Kidney (tissue), 14 donors: ENCODE data around the gene TMEM114. TPM values are rescaled to one million over a fixed set of nuclear protein-coding genes. Genes with fewer than 3 reads are reported as not detected.

Experiments
- DNase-seq, 5 donors: peaks; one replicate each; pipeline ENCODE4 v3.0.0-alpha.2; 2013 to 2020
- FAIRE-seq: peaks from 2 replicates; lab custom pipeline; 2012; peaks lifted over from hg19 to GRCh38; lab: Jason Lieb, UNC
- H3K27ac ChIP-seq, 2 donors: one replicate each; pipeline ENCODE4 v1.7.0; 2013; ENCODE audit warnings: low read depth in 2 of 2, low read length in 2 of 2, inconsistent platforms in 1 of 2
- H3K27me3 ChIP-seq: one replicate; pipeline ENCODE4 v1.7.1; 2013; ENCODE audit warnings: low read length, inconsistent platforms; ENCODE audit not compliant: control insufficient read depth, insufficient read depth
- H3K36me3 ChIP-seq, 3 donors: one replicate each; pipeline versions ENCODE4 v1.7.0 to v1.7.1; 2013; ENCODE audit warnings: low read length in 3 of 3, control low read depth in 1 of 3, inconsistent platforms in 1 of 3; ENCODE audit not compliant: insufficient read depth in 3 of 3, control insufficient read depth in 2 of 3
- H3K4me1 ChIP-seq, 3 donors: one replicate each; pipeline versions ENCODE4 v1.7.0 to v1.7.1; 2013; ENCODE audit warnings: low read length in 3 of 3, inconsistent platforms in 1 of 3, low read depth in 1 of 3; ENCODE audit not compliant: control insufficient read depth in 2 of 3, insufficient read depth in 2 of 3
- H3K4me3 ChIP-seq, 3 donors: one replicate each; pipeline versions ENCODE4 v1.7.0 to v1.8.1; 2013; ENCODE audit warnings: low read length in 3 of 3, control low read depth in 1 of 3, inconsistent platforms in 1 of 3
- H3K9ac ChIP-seq, 3 donors: one replicate each; pipeline versions ENCODE4 v1.7.0 to v1.7.1; 2013; ENCODE audit warnings: low read length in 3 of 3, control low read depth in 1 of 3, inconsistent platforms in 1 of 3
- H3K9me3 ChIP-seq, 3 donors: one replicate each; pipeline versions ENCODE4 v1.7.0 to v1.7.1; 2013; ENCODE audit warnings: low read length in 3 of 3, control low read depth in 1 of 3, inconsistent platforms in 1 of 3; ENCODE audit not compliant: control insufficient read depth in 2 of 3, insufficient read depth in 1 of 3
- CTCF ChIP-seq: IDR thresholded peaks from 3 replicates; pipeline ENCODE4 v1.5.1; 2012; ENCODE audit warnings: mild to moderate bottlenecking, moderate library complexity, borderline replicate concordance; ENCODE audit not compliant: insufficient read depth; ENCODE audit errors: extremely low read depth
- intact Hi-C: fragments of 100-400 bp; cut with DNase I; formaldehyde crosslinking; loops from one replicate; pipeline ENCODE4 v1.11.1; 2022
- polyA plus RNA-seq: library from polyadenylated mRNA; stranded (reverse); fragments of 350-450 nt; fragmentation: Illumina TruSeq; extraction: RNeasy Lipid Tissue Mini Kit (QIAGEN cat#74804); gene quantifications from one replicate; pipeline ENCODE4 v1.2.3, GENCODE V29; 2014; ENCODE audit warnings: low read depth, low replicate concordance; ENCODE audit not compliant: insufficient read depth
- total RNA-seq: library from RNA; stranded (reverse); fragmentation: NEBNext Ultra II Directional; extraction: Animal tissue kit (Norgen Biotek cat#: 25700); gene quantifications from one replicate; pipeline ENCODE4 v1.2.1, GENCODE V29; 2021
- donor health status: control.
- donor health status: control.
- donor health status: control.
- donor health status: control.
- donor health status: control.
- donor health status: DM: yes; HTN: yes; CAD: no.
- donor health status: Normal renal cell carcinoma (clear cell type).

Gene TMEM114
- total and polyA plus RNA-seq, 2 donors from 2014 or later: not detected

GRCh38 chr16:8581831-8582580 lies 8.3 kb downstream of the TMEM114 start:
- no peak overlapping the region for H3K4me3 ChIP-seq
- no peaks in the 10 kb centered on the region for H3K9me3 ChIP-seq
- no peaks in the 10 kb centered on the region for H3K36me3 ChIP-seq
- H3K27ac ChIP-seq: no peak overlapping the region
- no peak for TF ChIP-seq CTCF
- no peak overlapping the region for H3K9ac ChIP-seq
- DNase-seq: peak in 4 of 5 donors; percentile 82 to 91 (median 86)
- intact Hi-C loops: no loop called here
- H3K4me1 ChIP-seq: no peaks in the 10 kb centered on the region
- FAIRE-seq: no peak
- no peaks in the 10 kb centered on the region for H3K27me3 ChIP-seq

DNA sequence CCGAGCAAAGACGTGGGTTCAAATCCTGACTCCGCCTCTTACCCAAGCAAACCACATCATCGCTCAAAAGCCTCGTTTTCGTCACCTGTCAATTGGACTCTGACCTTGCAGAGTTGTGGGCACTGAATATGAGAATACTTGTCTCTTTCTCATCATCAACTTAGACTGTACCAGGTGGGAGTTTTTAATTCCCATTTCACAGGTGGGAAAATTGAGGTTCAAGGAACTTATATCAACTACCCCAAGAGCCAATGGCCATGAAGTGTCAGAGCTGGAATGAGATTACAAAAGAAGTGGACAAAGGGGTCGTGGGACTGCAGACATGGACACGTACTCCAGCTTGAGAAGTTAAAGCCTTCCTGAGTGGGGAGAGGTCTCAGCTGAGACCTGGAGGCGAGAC lies 10.8 kb downstream of the TMEM114 start:
- TF ChIP-seq CTCF: no peak
- no peaks in the 10 kb centered on the region for H3K36me3 ChIP-seq
- H3K9me3 ChIP-seq: no peaks in the 10 kb centered on the region
- no peaks in the 10 kb centered on the region for H3K27me3 ChIP-seq
- no peak overlapping the region for H3K27ac ChIP-seq
- intact Hi-C loops: no loop called here
- DNase-seq (no peak), FAIRE-seq (no peak)
- H3K9ac ChIP-seq: no peak overlapping the region
- H3K4me3 ChIP-seq: no peak overlapping the region
- H3K4me1 ChIP-seq: no peaks in the 10 kb centered on the region

- intact Hi-C loops: no loop called here
- DNase-seq (no peak), FAIRE-seq (no peak)
- Histone ChIP-seq H3K9me3 (no peaks in the 10 kb centered on the region), H3K9ac (no peak overlapping the region), H3K36me3 (no peaks in the 10 kb centered on the region), H3K27ac (no peak overlapping the region), H3K27me3 (no peaks in the 10 kb centered on the region), H3K4me1 (no peaks in the 10 kb centered on the region), H3K4me3 (no peak overlapping the region)
- TF ChIP-seq CTCF: no peak
Measured at GRCh38 chr16:8577678-8578304, 12.5 kb downstream of the TMEM114 start.
